Keratinocyte (primary cell): ENCODE results near the gene KXD1. TPM values are rescaled to one million over a fixed set of nuclear protein-coding genes. Genes with fewer than 3 reads are reported as not detected.
A peak's percentile ranks its signal among the peaks of the same experiment; 100 is the strongest.

ENCODE experiments used
- DNase-seq: peaks from one replicate; pipeline ENCODE4 v3.0.0-alpha.2; 2011; ENCODE audit warnings: low read depth, missing footprints, low spot score
- FAIRE-seq: peaks from 2 replicates; lab custom pipeline; 2011; peaks lifted over from hg19 to GRCh38; lab: Jason Lieb, UNC
- H2AFZ ChIP-seq: 2 replicates; pipeline ENCODE4 v1.6.0; 2012; ENCODE audit warnings: low read length, control low read depth, inconsistent platforms; ENCODE audit not compliant: control insufficient read depth
- H3K27ac ChIP-seq: 2 replicates; pipeline ENCODE4 v1.5.1; 2011; ENCODE audit warnings: low read length; ENCODE audit not compliant: control insufficient read depth, insufficient read depth
- H3K27me3 ChIP-seq: 3 replicates; pipeline ENCODE4 v1.6.0; 2011; ENCODE audit warnings: low read length; ENCODE audit not compliant: control insufficient read depth, insufficient read depth; ENCODE audit errors: extremely low read depth
- H3K36me3 ChIP-seq, 2 experiments: 2 replicates in 1 of 2; 3 replicates in 1 of 2; pipeline ENCODE4 v1.5.1; 2011; ENCODE audit warnings: low read length in 2 of 2, mild to moderate bottlenecking in 1 of 2; ENCODE audit not compliant: control insufficient read depth in 2 of 2, insufficient read depth in 2 of 2; ENCODE audit errors: extremely low read depth in 1 of 2
- H3K4me1 ChIP-seq: 3 replicates; pipeline ENCODE4 v1.5.1; 2011; ENCODE audit warnings: low read length; ENCODE audit not compliant: control insufficient read depth, insufficient read depth; ENCODE audit errors: extremely low read depth
- H3K4me2 ChIP-seq: 3 replicates; pipeline ENCODE4 v1.6.0; 2011; ENCODE audit warnings: low read depth, low read length; ENCODE audit not compliant: control insufficient read depth, insufficient read depth; ENCODE audit errors: extremely low read depth
- H3K4me3 ChIP-seq, 3 experiments: fragments of 200-600 bp in 1 of 3; sonication (generic) in 1 of 3; 2 replicates in 2 of 3; 3 replicates in 1 of 3; pipeline ENCODE4 v1.5.1; 2011 to 2016; ENCODE audit warnings: low read length in 3 of 3, mild to moderate bottlenecking in 3 of 3, control low read depth in 2 of 3, inconsistent platforms in 1 of 3, low read depth in 1 of 3, mixed read lengths in 1 of 3, mixed run types in 1 of 3, moderate library complexity in 1 of 3; ENCODE audit not compliant: control insufficient read depth in 2 of 3, insufficient read depth in 2 of 3; ENCODE audit errors: extremely low read depth in 1 of 3
- H3K79me2 ChIP-seq: 2 replicates; pipeline ENCODE4 v1.6.0; 2012; ENCODE audit warnings: low read length; ENCODE audit not compliant: control insufficient read depth, insufficient read depth
- H3K9ac ChIP-seq: 3 replicates; pipeline ENCODE4 v1.6.0; 2011; ENCODE audit warnings: low read length; ENCODE audit not compliant: control insufficient read depth, insufficient read depth; ENCODE audit errors: extremely low read depth
- H3K9me1 ChIP-seq: 3 replicates; pipeline ENCODE4 v1.6.0; 2011; ENCODE audit warnings: low read length; ENCODE audit not compliant: control insufficient read depth, insufficient read depth; ENCODE audit errors: extremely low read depth
- H3K9me3 ChIP-seq: 2 replicates; pipeline ENCODE4 v1.5.1; 2012; ENCODE audit warnings: low read depth, low read length; ENCODE audit not compliant: control insufficient read depth
- H4K20me1 ChIP-seq: 3 replicates; pipeline ENCODE4 v1.6.0; 2011; ENCODE audit warnings: low read length; ENCODE audit not compliant: control insufficient read depth, insufficient read depth; ENCODE audit errors: extremely low read depth
- CTCF ChIP-seq, 3 experiments: IDR thresholded peaks in 1 of 3; conservative IDR thresholded peaks in 1 of 3; optimal IDR thresholded peaks in 1 of 3; 2 replicates in 2 of 3; 3 replicates in 1 of 3; pipeline versions ENCODE3 to v1.5.1; 2011; ENCODE audit warnings: low read length in 3 of 3, mild to moderate bottlenecking in 3 of 3, moderate library complexity in 2 of 3, control low read depth in 1 of 3, inconsistent platforms in 1 of 3; ENCODE audit not compliant: insufficient read depth in 2 of 3; ENCODE audit errors: extremely low read depth in 1 of 3
- EZH2 ChIP-seq: IDR thresholded peaks from one replicate; pipeline ENCODE4 v1.6.1; 2012; ENCODE audit warnings: inconsistent platforms, mild to moderate bottlenecking, low read length, moderate library complexity
- dilution Hi-C: fragments of 300-500 bp; cut with MboI; formaldehyde crosslinking; loops from one replicate; pipeline ENCODE4 v1.7.0; 2020; ENCODE audit warnings: low sequenced_read_pairs; ENCODE audit not compliant: extremely low pct_ligation_motif_present
- polyA plus RNA-seq, 5 experiments: library from polyadenylated mRNA; depleted of rRNA in 3 of 5; stranded (reverse) in 3 of 5; stranded (forward) in 1 of 5; unstranded in 1 of 5; fragments of >200 nt; gene quantifications; 1 replicate in 1 of 5; 2 replicates in 3 of 5; 3 replicates in 1 of 5; pipeline versions ENCODE4 v1.2.1 to v1.2.3, GENCODE V29; 2011 to 2012; ENCODE audit warnings: missing spikeins in 2 of 5, low read depth in 1 of 5, low replicate concordance in 1 of 5

The KXD1 gene
- polyA plus RNA-seq, 1 donor (not counting 4 experiments of a cell fraction or from before 2014, with no cell fraction given): 94.6 TPM

GRCh38 chr19:18519962-18520847, 37.5 kb upstream of the KXD1 start:
- Histone ChIP-seq H3K27ac (peak overlapping the region; percentile 94), H3K9me3 (no peaks in the 10 kb centered on the region), H3K4me2 (peak overlapping the region; percentile 100), H3K79me2 (peaks cover 65% of the 10 kb centered on the region), H2AFZ (peak overlapping the region; percentile 89), H3K4me1 (peaks cover 23% of the 10 kb centered on the region), H3K9ac (peak overlapping the region; percentile 96), H3K4me3 (peak overlapping the region; percentile 86 to 100 (median 99)), H4K20me1 (peaks cover 11% of the 10 kb centered on the region), H3K9me1 (peaks cover 4% of the 10 kb centered on the region), H3K36me3 (peaks cover 3 to 10% of the 10 kb centered on the region in 2 experiments), H3K27me3 (no peaks in the 10 kb centered on the region)
- dilution Hi-C loops: no loop called here
- DNase-seq (peak; percentile 71), FAIRE-seq (peak; percentile 82)
- TF ChIP-seq CTCF (optimal IDR thresholded peaks at IDR 0.05 in 1 of 3, IDR thresholded peaks at IDR 0.05 in 1 of 3, conservative IDR thresholded peaks at IDR 0.05 in 1 of 3; ENCODE audit: extremely low read depth in 1 of 3, insufficient read depth in 2 of 3, low read length in 3 of 3) (peak; percentile 77 to 88 (median 84)), EZH2 (no peak)

GRCh38 chr19:18520848-18521691, 36.6 kb upstream of the KXD1 start:
- Histone ChIP-seq H4K20me1 (peaks cover 3% of the 10 kb centered on the region), H3K4me2 (peak overlapping the region; percentile 100), H2AFZ (no peak overlapping the region), H3K27ac (peak overlapping the region; percentile 94), H3K9ac (peak overlapping the region; percentile 96), H3K27me3 (no peaks in the 10 kb centered on the region), H3K4me3 (peak overlapping the region; percentile 86 to 100 (median 99)), H3K4me1 (peaks cover 18% of the 10 kb centered on the region), H3K9me1 (no peaks in the 10 kb centered on the region), H3K9me3 (no peaks in the 10 kb centered on the region), H3K36me3 (peaks cover 3 to 5% of the 10 kb centered on the region in 2 experiments), H3K79me2 (peaks cover 56% of the 10 kb centered on the region)
- DNase-seq: no peak
- no peak for FAIRE-seq
- TF ChIP-seq EZH2: no peak
- no peak for TF ChIP-seq CTCF (optimal IDR thresholded peaks at IDR 0.05 in 1 of 3, IDR thresholded peaks at IDR 0.05 in 1 of 3, conservative IDR thresholded peaks at IDR 0.05 in 1 of 3; ENCODE audit: extremely low read depth in 1 of 3, insufficient read depth in 2 of 3, low read length in 3 of 3)
- dilution Hi-C loops: no loop called here
